Measurements from ENCODE around the gene LRP3.
"Not testable (repeated sequence)": the region's sequence is repeated elsewhere in the genome, so short reads cannot be mapped to it uniquely, and the experiment has no call there.

LRP3 gene

GRCh38 chr19:33193865-33194362 lies at the start of gene LRP3:
Gene LRP3, plus strand, starts transcription at chr19:33194330. Its CDS starts 456 bp downstream, at chr19:33194786.
- DNase-seq (ENCODE audit: low read depth): peak; percentile 44

GRCh38 chr19:33146209-33146608 lies 47.9 kb upstream of the LRP3 start:
- no peak for DNase-seq (ENCODE audit: low read depth)

- DNase-seq (ENCODE audit: low read depth): no peak
These were observed 46.6 kb upstream of the LRP3 start for GRCh38 chr19:33147538-33147937.

- DNase-seq (ENCODE audit: low read depth): no peak
These were observed 43.1 kb upstream of the LRP3 start for GRCh38 chr19:33150852-33151518.

- no peak for DNase-seq (ENCODE audit: low read depth)
These were observed 42.0 kb upstream of the LRP3 start for GRCh38 chr19:33152176-33152575.

GRCh38 chr19:33152625-33153024 lies 41.5 kb upstream of the LRP3 start:
- DNase-seq (ENCODE audit: low read depth): not testable (repeated sequence)

DNA sequence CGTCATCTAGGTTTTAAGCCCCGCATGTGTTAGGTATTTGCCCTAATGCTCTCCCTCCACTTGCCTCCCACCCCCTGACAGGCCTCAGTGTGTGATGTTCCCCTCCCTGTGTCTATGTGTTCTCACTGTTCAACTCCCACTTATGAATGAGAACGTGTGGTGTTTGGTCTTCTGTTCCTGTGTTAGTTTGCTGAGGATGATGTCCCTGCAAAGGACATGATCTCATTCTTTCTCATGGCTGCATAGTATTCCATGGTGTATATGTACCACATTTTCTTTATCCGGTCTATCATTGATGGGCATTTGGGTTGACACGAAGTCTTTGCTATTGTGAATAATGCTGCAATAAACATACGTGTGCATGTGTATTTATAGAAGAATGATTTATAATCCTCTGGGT lies 39.8 kb upstream of the LRP3 start:
- not testable (repeated sequence) for DNase-seq (ENCODE audit: low read depth)

DNA sequence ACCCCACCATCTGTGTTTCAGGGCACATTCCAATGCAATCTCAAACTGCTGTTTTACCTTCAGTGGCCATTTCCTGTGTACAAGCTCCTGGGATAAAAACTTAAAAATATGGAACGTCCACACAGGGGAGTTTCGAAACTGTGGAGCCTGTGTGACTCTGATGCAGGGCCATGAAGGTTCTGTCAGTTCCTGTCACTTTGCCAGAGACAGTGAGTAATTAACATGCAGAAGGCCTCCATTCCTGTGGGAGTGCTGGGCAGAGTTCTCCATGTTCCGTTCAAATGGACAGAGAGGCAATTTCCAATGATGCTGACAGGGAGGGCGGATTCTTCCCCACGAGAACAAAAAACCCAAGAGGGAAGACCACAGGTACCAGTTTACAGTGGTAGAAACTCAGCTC lies 37.8 kb upstream of the LRP3 start:
- DNase-seq (ENCODE audit: low read depth): peak; percentile 66

DNA sequence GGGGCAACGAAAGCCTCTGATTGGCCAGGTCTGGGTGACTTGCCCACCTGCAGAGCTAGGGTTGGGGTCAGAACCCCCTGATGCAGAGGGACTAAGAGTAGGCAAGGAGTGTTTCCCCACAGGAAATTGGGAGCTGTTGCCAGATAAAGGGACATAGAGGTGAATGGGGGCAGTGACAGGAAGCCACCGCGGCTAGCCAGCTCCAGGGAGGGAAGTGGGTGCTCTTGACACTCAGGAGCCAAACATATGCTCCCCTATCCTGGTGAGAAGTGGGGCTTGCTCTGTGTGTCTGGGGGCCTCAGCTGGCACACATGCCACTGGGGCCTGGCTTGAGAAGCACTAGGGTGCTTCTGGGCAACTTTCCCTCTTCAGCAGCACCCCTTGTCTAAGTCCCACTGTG lies 36.2 kb upstream of the LRP3 start:
- no peak for DNase-seq (ENCODE audit: low read depth)

- DNase-seq (ENCODE audit: low read depth): no peak
These were observed 35.8 kb upstream of the LRP3 start for GRCh38 chr19:33158365-33158764.

- DNase-seq (ENCODE audit: low read depth): no peak
These were observed 35.0 kb upstream of the LRP3 start for GRCh38 chr19:33159149-33159548.

DNA sequence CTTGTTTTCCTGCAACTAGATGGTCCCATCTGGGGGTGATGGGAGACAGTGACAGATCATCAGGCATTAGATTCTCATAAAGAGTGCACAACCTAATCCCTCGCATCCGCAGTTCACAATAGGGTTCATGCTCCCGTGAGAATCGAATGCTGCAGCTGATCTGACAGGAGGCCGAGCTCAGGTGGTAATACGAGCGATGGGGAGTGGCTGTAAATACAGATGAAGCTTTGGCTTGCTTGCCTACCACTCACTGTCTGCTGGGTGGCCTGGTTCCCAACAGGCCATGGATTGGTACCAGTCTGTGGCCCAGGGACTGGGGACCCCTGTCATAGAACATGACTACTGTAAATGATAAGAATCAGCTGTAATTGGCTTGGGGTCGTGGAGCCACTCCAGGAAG lies 34.2 kb upstream of the LRP3 start:
- DNase-seq (ENCODE audit: low read depth): no peak

- no peak for DNase-seq (ENCODE audit: low read depth)
These were observed 32.9 kb upstream of the LRP3 start for GRCh38 chr19:33161201-33161600.

DNA sequence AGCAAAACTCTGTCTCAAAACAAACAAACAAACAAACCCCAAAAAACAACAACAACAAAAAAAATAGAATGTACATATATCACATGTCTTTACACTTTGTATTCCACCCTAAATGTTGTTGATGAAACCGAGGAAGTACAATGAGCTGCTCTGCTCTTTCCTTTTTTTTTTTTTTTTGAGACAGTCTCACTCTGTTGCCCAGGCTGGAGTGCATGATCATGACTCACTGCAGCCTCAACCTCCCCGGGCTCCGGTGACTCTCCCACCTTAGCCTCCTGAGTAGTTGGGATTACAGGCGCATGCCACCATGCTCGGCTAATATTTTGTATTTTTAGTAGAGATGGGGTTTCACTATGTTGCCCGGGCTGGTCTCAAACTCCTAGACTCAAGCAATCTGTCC lies 30.6 kb upstream of the LRP3 start:
- DNase-seq (ENCODE audit: low read depth): no peak

- not testable (repeated sequence) for DNase-seq (ENCODE audit: low read depth)
These were observed 28.1 kb upstream of the LRP3 start for GRCh38 chr19:33166037-33166436.

DNA sequence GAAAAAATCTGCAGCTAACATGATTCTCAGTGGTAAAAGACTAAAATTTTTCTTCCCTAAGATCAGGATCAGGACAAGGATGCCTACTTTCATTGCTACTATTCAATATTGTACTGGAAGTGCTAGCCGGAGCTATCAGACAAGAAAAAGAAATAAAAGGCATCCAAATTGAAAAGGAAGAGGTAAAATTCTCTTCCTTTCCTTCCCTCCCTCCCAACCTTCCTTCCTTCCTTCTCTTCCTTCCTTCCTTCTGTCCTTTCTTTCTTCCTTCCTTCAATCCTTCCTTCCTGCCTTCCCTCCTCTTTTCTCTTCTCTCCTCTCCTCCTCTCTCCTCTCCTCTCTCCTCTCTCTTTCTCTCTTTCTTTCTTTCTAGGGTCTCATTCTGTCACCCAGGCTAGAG lies 26.7 kb upstream of the LRP3 start:
- no peak for DNase-seq (ENCODE audit: low read depth)

DNA sequence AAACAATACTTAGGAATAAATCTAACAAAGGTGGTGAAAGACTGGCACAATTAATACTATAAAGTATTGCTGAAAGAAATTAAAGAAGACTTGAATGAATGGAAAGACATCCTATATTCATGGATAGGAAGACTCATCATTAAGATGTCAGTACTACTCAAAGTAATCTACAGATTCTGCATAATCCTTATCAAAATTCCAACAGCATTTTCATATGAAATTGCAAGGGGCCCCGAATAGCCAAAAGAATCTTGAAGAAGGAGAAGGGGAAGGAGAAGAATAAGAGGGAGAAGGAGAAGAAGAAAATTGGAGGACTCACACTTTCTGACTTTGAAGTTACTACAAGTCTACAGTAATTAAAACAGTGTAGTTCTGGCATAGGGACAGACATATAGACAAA lies 25.6 kb upstream of the LRP3 start:
- no peak for DNase-seq (ENCODE audit: low read depth)

- DNase-seq (ENCODE audit: low read depth): no peak
These were observed 22.8 kb upstream of the LRP3 start for GRCh38 chr19:33171222-33171795.

DNA sequence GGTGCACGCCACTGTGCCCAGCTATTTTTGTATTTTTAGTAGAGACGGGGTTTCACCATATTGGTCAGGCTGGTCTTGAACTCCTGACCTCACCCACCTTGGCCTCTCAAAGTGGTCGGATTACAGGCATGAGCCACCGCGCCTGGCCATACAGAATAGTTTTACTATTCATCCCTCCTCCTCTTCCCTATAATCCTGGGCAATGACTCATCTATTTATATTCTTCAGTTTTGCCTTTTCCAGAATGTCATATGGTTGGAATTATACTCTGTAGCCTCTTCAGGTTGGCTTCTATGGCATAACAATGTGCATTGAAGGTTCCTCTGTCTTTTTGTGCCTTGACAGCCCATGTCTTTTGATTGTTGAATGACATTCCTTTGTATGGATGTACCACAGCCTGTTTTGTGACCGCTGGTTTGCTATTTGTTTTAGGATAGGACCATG lies 22.2 kb upstream of the LRP3 start:
- DNase-seq (ENCODE audit: low read depth): peak; percentile 78

DNA sequence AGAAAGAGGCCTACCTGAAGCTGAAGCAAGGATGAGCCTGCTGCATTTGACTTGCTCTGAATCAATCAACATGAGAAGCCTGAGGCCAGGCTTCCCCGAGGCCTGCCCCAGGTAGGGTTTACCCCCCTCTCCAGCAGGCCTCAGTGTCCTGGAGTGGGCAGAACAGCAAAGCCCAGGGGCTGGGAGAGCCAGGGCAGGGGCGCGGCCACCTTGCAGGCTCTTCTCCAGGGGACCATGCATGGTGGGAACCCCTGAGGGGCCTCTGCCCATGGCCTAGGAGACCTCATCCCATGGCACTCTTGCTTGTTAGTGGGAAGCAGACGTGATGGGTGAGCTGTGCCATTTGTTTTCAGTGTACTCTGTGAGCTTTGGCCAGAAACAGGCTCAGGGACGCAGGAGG lies 19.9 kb upstream of the LRP3 start:
- no peak for DNase-seq (ENCODE audit: low read depth)

DNA sequence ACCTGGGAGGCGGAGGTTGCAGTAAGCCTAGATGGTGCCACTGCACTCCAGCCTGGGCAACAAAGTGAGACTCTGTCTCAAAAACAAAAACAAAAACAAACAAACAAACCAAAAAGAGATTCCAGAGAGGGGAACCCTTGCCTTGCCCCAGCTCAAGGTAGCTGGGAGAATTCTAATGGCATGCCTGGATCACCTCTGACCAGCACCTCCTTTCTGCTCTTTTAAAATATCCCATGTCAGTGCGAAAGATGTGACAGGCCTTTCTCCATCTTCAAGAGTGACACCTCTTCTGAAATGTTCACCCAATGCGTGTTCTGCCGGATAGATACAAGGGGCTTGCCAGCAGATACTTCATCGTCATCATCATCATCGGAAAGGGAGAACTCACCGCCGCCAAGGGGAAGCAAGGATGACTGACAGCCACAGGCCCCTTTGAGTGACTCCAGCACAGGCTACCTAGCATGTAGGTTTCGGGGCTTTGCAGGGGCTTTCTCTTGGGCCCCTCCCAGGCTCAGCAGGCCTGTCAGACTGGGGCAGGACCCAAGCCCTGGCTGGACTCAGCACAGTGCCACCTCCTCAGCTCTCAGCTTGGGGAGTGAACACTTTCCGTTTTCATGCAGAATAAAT lies 18.9 kb upstream of the LRP3 start:
- DNase-seq (ENCODE audit: low read depth): no peak

- peak; percentile 57 for DNase-seq (ENCODE audit: low read depth)
These were observed 18.1 kb upstream of the LRP3 start for GRCh38 chr19:33175886-33176669.

Data from EH (cell line).